Epithelial cell of esophagus (primary cell): ENCODE results near the gene DGKZ.

Source experiments
- DNase-seq: peaks from one replicate; pipeline ENCODE4 v3.0.0; 2010; ENCODE audit warnings: low read depth
- H3K4me3 ChIP-seq: 2 replicates; pipeline ENCODE4 v1.5.1; 2011; ENCODE audit warnings: mild to moderate bottlenecking, low read length, control low read depth
- TF ChIP-seq, protein P1 (sequence below): IDR thresholded peaks from 2 replicates; pipeline ENCODE4 v1.5.1; 2011; ENCODE audit warnings: low read depth, mild to moderate bottlenecking, low read length, control low read depth, inconsistent platforms; ENCODE audit not compliant: insufficient read depth; ENCODE audit errors: missing control alignments

Gene DGKZ

DNA sequence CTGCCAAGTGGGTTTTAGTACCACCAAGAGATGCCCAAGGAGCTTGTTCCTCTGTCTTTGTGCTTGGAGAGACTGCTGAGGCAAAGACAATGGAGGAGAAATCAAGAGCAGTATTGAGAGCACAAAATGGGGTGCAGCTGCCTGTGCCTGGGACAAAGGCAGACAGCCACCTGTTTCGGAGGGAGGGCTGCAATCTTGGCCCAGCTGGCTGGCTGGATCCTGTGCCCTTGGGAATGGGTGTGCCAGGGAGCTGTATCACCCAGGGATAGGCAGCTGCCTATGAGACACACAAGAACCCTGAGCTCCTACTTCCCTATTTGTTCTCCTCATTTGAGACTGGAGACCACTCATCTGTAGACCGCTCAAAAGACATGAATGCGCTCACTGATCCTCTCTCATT lies 67.6 kb downstream of the DGKZ start:
- TF ChIP-seq, protein P1, sequence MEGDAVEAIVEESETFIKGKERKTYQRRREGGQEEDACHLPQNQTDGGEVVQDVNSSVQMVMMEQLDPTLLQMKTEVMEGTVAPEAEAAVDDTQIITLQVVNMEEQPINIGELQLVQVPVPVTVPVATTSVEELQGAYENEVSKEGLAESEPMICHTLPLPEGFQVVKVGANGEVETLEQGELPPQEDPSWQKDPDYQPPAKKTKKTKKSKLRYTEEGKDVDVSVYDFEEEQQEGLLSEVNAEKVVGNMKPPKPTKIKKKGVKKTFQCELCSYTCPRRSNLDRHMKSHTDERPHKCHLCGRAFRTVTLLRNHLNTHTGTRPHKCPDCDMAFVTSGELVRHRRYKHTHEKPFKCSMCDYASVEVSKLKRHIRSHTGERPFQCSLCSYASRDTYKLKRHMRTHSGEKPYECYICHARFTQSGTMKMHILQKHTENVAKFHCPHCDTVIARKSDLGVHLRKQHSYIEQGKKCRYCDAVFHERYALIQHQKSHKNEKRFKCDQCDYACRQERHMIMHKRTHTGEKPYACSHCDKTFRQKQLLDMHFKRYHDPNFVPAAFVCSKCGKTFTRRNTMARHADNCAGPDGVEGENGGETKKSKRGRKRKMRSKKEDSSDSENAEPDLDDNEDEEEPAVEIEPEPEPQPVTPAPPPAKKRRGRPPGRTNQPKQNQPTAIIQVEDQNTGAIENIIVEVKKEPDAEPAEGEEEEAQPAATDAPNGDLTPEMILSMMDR = no peak
- no peak overlapping the region for H3K4me3 ChIP-seq
- DNase-seq = no peak

- DNase-seq = no peak
- TF ChIP-seq, protein P1 = no peak
- H3K4me3 ChIP-seq = no peak overlapping the region
These were observed 70.4 kb downstream of the DGKZ start for GRCh38 chr11:46417711-46418110.

DNA sequence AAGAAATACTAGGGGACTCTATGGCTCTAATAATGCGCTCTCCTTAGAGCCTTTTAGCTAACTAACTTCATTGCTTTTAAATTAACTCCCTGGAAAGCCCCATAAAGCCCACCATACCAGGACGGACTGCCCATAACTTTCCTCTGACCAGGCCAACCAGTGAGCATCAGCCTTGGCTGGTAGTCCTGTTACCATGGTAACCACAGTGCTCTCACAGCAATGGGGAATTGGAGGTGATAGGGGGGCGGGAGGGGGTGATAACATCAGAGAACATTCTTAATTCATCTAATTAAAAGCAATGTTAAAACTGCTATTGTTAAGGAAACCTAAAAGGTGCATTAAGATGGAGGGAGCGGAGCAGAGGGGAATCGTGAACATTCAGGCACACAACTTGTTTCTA lies 71.5 kb downstream of the DGKZ start:
- DNase-seq = no peak
- TF ChIP-seq, protein P1 = no peak
- no peak overlapping the region for H3K4me3 ChIP-seq

- H3K4me3 ChIP-seq = no peak overlapping the region
- DNase-seq = no peak
- TF ChIP-seq, protein P1 = no peak
These were observed 73.2 kb downstream of the DGKZ start for GRCh38 chr11:46420513-46420912.

- TF ChIP-seq, protein P1 = no peak
- DNase-seq = no peak
- H3K4me3 ChIP-seq = no peak overlapping the region
These were observed 74.1 kb downstream of the DGKZ start for GRCh38 chr11:46421257-46421880.

DNA sequence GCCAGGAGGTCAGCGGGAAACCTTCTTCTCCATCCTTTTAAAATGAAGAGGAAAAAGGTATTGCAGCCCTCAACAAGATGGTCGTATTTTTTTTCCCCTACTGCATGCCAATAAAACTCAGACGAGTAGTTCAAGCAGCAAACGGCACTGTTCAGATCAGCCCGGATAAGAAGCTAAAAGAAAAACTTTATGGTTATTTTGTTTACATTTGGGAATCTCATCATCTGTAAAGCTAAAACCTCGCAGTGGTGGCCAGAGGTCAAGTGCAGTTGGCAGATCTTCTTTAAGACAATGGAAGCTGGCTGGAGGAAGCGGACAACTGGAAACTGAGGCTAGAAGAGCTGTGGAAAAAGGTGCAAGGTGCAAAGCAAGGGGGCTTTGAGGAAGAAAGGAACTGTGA lies 75.3 kb downstream of the DGKZ start:
- no peak overlapping the region for H3K4me3 ChIP-seq
- no peak for DNase-seq
- TF ChIP-seq, protein P1 = no peak

DNA sequence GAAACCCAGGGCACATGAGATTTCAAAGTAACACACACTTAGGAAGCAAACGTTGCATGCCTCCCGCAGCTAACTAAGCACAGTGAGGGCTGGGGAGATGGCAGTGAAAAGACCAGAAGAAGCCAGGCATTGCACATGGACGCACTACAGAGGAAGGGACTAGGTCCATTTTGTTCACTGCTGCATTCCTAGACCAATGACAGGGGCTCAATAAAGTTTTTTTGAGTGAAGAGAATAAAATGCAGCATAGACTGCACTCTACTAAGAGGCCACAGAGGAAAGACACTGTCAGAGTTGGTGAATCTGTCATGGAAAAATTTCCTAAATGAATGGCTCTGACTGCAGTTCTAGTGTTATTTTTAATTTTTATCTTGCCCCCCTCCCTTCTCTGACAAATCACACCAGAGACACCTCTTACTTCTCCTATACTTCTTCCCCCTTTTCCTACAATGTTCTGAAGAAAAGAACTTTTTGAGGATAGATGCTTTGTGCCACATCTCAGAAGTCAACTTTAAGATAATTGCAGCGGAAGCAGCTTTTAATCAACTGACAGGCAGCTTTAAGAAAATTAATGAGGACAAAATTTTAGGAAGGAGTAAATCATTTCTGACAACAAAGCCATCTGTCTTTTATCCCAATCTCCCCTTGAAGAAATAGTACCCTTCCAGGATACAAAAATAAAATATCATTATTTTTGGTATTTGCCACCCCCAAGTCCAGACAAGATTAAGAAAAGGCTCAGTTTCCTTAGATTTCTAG lies 79.1 kb downstream of the DGKZ start:
- no peak overlapping the region for H3K4me3 ChIP-seq
- TF ChIP-seq, protein P1 = no peak
- DNase-seq = no peak
